Osteoblast (primary cell): ENCODE measurements around the gene TMTC2. TPM values are rescaled to one million over a fixed set of nuclear protein-coding genes. Genes with fewer than 3 reads are reported as not detected.
A peak's percentile ranks its signal among the peaks of the same experiment; 100 is the strongest.

Experiments
- DNase-seq: peaks from one replicate; pipeline ENCODE4 v3.0.0; 2011; ENCODE audit warnings: low spot score, mixed read lengths; ENCODE audit not compliant: insufficient read length; ENCODE audit errors: missing footprints
- H2AFZ ChIP-seq: 2 replicates; pipeline ENCODE4 v1.6.0; 2011; ENCODE audit warnings: mild to moderate bottlenecking, low read length
- H3K27ac ChIP-seq: 2 replicates; pipeline ENCODE4 v1.5.1; 2011; ENCODE audit warnings: mild to moderate bottlenecking, low read depth, low read length, moderate library complexity
- H3K27me3 ChIP-seq: 2 replicates; pipeline ENCODE4 v1.6.0; 2012; ENCODE audit warnings: mild to moderate bottlenecking, control low read depth, inconsistent platforms, low read length, moderate library complexity; ENCODE audit not compliant: insufficient read depth
- H3K36me3 ChIP-seq: 2 replicates; pipeline ENCODE4 v1.5.1; 2011; ENCODE audit warnings: mild to moderate bottlenecking, low read length, control low read depth, moderate library complexity; ENCODE audit not compliant: insufficient read depth
- H3K4me1 ChIP-seq: 2 replicates; pipeline ENCODE4 v1.5.1; 2011; ENCODE audit warnings: mild to moderate bottlenecking, low read length, control low read depth, moderate library complexity; ENCODE audit not compliant: insufficient read depth
- H3K4me2 ChIP-seq: 2 replicates; pipeline ENCODE4 v1.6.0; 2011; ENCODE audit warnings: mild to moderate bottlenecking, low read length; ENCODE audit not compliant: insufficient read depth
- H3K4me3 ChIP-seq: fragments of 200-600 bp; sonication (generic); 3 replicates; pipeline ENCODE4 v1.5.1; 2012; ENCODE audit warnings: mild to moderate bottlenecking, low read length, inconsistent platforms; ENCODE audit not compliant: insufficient read depth
- H3K79me2 ChIP-seq: 2 replicates; pipeline ENCODE4 v1.6.0; 2012; ENCODE audit warnings: mild to moderate bottlenecking, low read length, control low read depth, inconsistent platforms; ENCODE audit not compliant: insufficient read depth
- H3K9me3 ChIP-seq: 2 replicates; pipeline ENCODE4 v1.5.1; 2011; ENCODE audit warnings: low read depth, low read length, control low read depth
- H4K20me1 ChIP-seq: 2 replicates; pipeline ENCODE4 v1.6.0; 2012; ENCODE audit warnings: mild to moderate bottlenecking, low read length, control low read depth; ENCODE audit not compliant: insufficient read depth
- CTCF ChIP-seq: IDR thresholded peaks from 2 replicates; pipeline ENCODE4 v1.5.1; 2011; ENCODE audit warnings: mild to moderate bottlenecking, low read depth, low read length, moderate library complexity; ENCODE audit errors: extremely low read depth
- total RNA-seq: library from RNA; depleted of rRNA; stranded (reverse); fragments of >200 nt; gene quantifications from 2 replicates; pipeline ENCODE4 v1.2.3, GENCODE V29; 2012

TMTC2 gene
- total RNA-seq, 1 donor, result 2.5 TPM

- Histone ChIP-seq H3K79me2 (no peaks in the 10 kb centered on the region), H3K27me3 (no peaks in the 10 kb centered on the region), H3K4me3 (no peak overlapping the region), H3K4me2 (no peak overlapping the region), H4K20me1 (no peaks in the 10 kb centered on the region), H3K27ac (no peak overlapping the region), H2AFZ (no peak overlapping the region), H3K4me1 (no peaks in the 10 kb centered on the region), H3K36me3 (no peaks in the 10 kb centered on the region), H3K9me3 (no peaks in the 10 kb centered on the region)
- TF ChIP-seq CTCF, result no peak
- DNase-seq, result no peak
These were observed 191.3 kb downstream of the TMTC2 start for GRCh38 chr12:82877963-82878362.

- no peak overlapping the region for H3K4me2 ChIP-seq
- TF ChIP-seq CTCF, result no peak
- no peak overlapping the region for H2AFZ ChIP-seq
- H3K27ac ChIP-seq, result no peak overlapping the region
- no peaks in the 10 kb centered on the region for H3K36me3 ChIP-seq
- H3K79me2 ChIP-seq, result no peaks in the 10 kb centered on the region
- no peaks in the 10 kb centered on the region for H3K9me3 ChIP-seq
- H3K4me3 ChIP-seq, result no peak overlapping the region
- no peak for DNase-seq
- H3K4me1 ChIP-seq, result no peaks in the 10 kb centered on the region
- no peaks in the 10 kb centered on the region for H3K27me3 ChIP-seq
- H4K20me1 ChIP-seq, result no peaks in the 10 kb centered on the region
These were observed 193.8 kb downstream of the TMTC2 start for GRCh38 chr12:82880442-82880901.

- H3K4me1 ChIP-seq, result no peaks in the 10 kb centered on the region
- H3K4me3 ChIP-seq, result no peak overlapping the region
- H3K27ac ChIP-seq, result no peak overlapping the region
- H3K27me3 ChIP-seq, result no peaks in the 10 kb centered on the region
- no peaks in the 10 kb centered on the region for H3K36me3 ChIP-seq
- no peaks in the 10 kb centered on the region for H3K9me3 ChIP-seq
- no peak overlapping the region for H2AFZ ChIP-seq
- TF ChIP-seq CTCF, result no peak
- DNase-seq, result no peak
- H3K79me2 ChIP-seq, result no peaks in the 10 kb centered on the region
- H4K20me1 ChIP-seq, result no peaks in the 10 kb centered on the region
- no peak overlapping the region for H3K4me2 ChIP-seq
These were observed 197.0 kb downstream of the TMTC2 start for GRCh38 chr12:82883394-82884355.

- no peak overlapping the region for H3K27ac ChIP-seq
- peak; percentile 8 for DNase-seq
- TF ChIP-seq CTCF, result no peak
- H3K4me1 ChIP-seq, result no peaks in the 10 kb centered on the region
- no peaks in the 10 kb centered on the region for H3K36me3 ChIP-seq
- no peaks in the 10 kb centered on the region for H4K20me1 ChIP-seq
- no peak overlapping the region for H2AFZ ChIP-seq
- no peaks in the 10 kb centered on the region for H3K79me2 ChIP-seq
- H3K4me3 ChIP-seq, result no peak overlapping the region
- no peak overlapping the region for H3K4me2 ChIP-seq
- no peaks in the 10 kb centered on the region for H3K9me3 ChIP-seq
- H3K27me3 ChIP-seq, result no peaks in the 10 kb centered on the region
These were observed 200.1 kb downstream of the TMTC2 start for GRCh38 chr12:82886671-82887340.
